Right atrium auricular region (tissue), 2 donors: ENCODE measurements around the gene USF3. TPM values are rescaled to one million over a fixed set of nuclear protein-coding genes. Genes with fewer than 3 reads are reported as not detected.
A peak's percentile ranks its signal among the peaks of the same experiment; 100 is the strongest.

Source experiments
- DNase-seq: peaks from one replicate; pipeline ENCODE4 v3.0.0-alpha.2; 2019; ENCODE audit warnings: low spot score
- H3K27ac ChIP-seq, 2 donors: fragments of 200-600 bp; sonication (generic); 1 replicate in 1 of 2; 2 replicates in 1 of 2; pipeline ENCODE4 v1.5.1; 2016 to 2019
- H3K27me3 ChIP-seq, 2 donors: fragments of 200-600 bp; sonication (generic); one replicate each; pipeline versions ENCODE4 v1.5.1 to v1.6.0; 2017 to 2019
- H3K36me3 ChIP-seq: fragments of 200-600 bp; sonication (generic); one replicate; pipeline ENCODE4 v1.5.1; 2016
- H3K4me1 ChIP-seq, 2 donors: fragments of 200-600 bp; sonication (generic); one replicate each; pipeline versions ENCODE4 v1.5.1 to v1.6.0; 2017 to 2019
- H3K4me3 ChIP-seq, 2 donors: fragments of 200-600 bp; sonication (generic); 1 replicate in 1 of 2; 2 replicates in 1 of 2; pipeline ENCODE4 v1.5.1; 2017 to 2019; ENCODE audit warnings: mild to moderate bottlenecking in 1 of 2, moderate library complexity in 1 of 2
- H3K9me3 ChIP-seq, 2 donors: fragments of 200-600 bp; sonication (generic); one replicate each; pipeline ENCODE4 v1.5.1; 2019
- total RNA-seq, 2 donors: library from RNA; depleted of rRNA; stranded (reverse); fragments of >200 nt; gene quantifications; one replicate each; pipeline ENCODE4 v1.1.0, GENCODE V29; 2016
- TF ChIP-seq, protein P1 (sequence below), 2 donors: fragments of 200-600 bp; sonication (generic); IDR thresholded peaks; one replicate each; pipeline ENCODE4 v1.5.1; 2019; ENCODE audit warnings: antibody characterized with exemption in 2 of 2

Gene USF3
- total RNA-seq, 2 donors from 2014 or later: 16.2 to 20.8 TPM

DNA sequence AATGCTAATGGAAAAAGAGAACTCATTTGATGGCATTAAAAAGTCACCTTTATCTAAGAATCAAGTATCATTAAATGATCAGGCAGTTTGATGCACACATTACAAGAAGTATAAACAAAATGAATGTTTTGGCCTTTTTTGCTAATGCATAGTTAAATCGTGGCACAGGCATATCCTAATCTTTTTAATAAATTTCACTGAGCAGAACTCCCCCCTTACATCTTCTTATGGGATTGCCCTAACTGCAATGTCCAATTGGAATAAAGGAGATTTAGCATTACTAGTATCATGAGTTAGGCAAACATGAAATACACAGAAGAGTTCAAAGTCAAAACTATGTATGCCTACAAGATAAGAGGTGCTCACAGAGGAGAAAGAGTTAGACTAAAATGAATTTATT lies 32.7 kb downstream of the USF3 start:
- TF ChIP-seq, protein P1, sequence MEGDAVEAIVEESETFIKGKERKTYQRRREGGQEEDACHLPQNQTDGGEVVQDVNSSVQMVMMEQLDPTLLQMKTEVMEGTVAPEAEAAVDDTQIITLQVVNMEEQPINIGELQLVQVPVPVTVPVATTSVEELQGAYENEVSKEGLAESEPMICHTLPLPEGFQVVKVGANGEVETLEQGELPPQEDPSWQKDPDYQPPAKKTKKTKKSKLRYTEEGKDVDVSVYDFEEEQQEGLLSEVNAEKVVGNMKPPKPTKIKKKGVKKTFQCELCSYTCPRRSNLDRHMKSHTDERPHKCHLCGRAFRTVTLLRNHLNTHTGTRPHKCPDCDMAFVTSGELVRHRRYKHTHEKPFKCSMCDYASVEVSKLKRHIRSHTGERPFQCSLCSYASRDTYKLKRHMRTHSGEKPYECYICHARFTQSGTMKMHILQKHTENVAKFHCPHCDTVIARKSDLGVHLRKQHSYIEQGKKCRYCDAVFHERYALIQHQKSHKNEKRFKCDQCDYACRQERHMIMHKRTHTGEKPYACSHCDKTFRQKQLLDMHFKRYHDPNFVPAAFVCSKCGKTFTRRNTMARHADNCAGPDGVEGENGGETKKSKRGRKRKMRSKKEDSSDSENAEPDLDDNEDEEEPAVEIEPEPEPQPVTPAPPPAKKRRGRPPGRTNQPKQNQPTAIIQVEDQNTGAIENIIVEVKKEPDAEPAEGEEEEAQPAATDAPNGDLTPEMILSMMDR (IDR thresholded peaks at IDR 0.05): no peak
- Histone ChIP-seq H3K9me3 (no peaks in the 10 kb centered on the region), H3K27me3 (no peaks in the 10 kb centered on the region), H3K4me1 (peaks cover 0 to 14% of the 10 kb centered on the region in 2 donors), H3K27ac (no peak overlapping the region), H3K4me3 (no peak overlapping the region), H3K36me3 (peaks cover 30% of the 10 kb centered on the region)
- no peak for DNase-seq

DNA sequence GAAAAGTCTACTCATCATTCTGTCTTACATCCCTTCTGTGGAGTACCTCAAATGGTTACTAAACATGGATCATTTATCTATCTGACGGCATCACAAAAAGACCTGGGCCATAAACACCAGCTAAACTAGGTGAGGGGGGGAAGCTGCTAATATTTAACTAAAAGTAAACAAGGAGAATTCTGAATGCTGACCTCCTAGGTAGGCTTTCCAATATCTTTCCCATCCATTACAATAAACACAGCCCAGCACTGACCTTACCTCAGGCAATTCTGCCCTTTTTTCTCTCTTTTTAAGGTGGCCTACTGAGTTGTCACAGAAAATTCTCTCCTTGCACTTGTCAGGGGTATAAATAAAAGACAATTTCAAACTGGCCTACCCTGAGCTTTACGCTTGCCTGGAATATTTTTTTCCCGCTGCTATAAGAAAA lies 33.1 kb downstream of the USF3 start:
- Histone ChIP-seq H3K27me3 (no peaks in the 10 kb centered on the region), H3K4me1 (peaks cover 0 to 14% of the 10 kb centered on the region in 2 donors), H3K4me3 (no peak overlapping the region), H3K9me3 (no peaks in the 10 kb centered on the region), H3K27ac (no peak overlapping the region), H3K36me3 (peaks cover 30% of the 10 kb centered on the region)
- DNase-seq: no peak
- TF ChIP-seq, protein P1 (IDR thresholded peaks at IDR 0.05): no peak

DNA sequence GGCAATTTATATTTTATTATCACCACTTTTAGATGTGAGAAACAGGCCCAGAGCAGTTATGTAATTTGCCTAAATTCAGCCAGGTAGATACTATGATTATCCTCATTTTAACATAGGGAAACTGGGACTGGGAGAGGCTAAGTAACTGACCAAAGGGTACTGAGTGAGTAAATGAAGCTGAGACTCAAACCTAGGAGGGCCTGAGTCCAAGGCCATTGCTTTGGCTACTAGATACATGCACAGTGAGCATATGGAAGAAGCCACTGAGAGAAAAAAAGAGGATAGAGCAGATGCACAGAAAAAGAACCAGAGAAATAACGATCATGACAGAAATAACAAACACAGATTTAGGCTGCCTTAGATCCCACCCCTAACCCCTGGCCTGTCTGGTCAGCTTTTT lies 33.6 kb downstream of the USF3 start:
- Histone ChIP-seq H3K27me3 (no peaks in the 10 kb centered on the region), H3K27ac (no peak overlapping the region), H3K4me3 (no peak overlapping the region), H3K36me3 (peaks cover 30% of the 10 kb centered on the region), H3K4me1 (peaks cover 0 to 14% of the 10 kb centered on the region in 2 donors), H3K9me3 (no peaks in the 10 kb centered on the region)
- DNase-seq: no peak
- TF ChIP-seq, protein P1 (IDR thresholded peaks at IDR 0.05): no peak

DNA sequence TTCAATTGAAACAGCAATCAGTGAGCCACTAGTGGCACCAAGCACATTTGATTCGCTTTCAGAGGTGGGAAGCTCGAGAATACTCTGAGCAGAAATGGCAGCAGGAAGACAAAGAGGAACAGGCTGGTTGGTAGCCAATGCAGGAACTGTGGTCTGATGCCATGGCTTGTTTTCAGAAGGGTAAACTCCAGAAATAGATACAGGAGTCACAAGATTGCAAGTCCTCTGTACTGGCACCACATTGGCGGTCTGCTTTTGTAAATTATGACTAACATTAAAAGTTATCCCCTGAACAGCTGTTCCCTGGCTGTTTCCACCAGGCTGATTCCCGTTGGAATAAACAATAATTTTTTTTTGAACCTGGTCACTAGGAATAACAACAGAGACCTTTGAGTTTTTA lies 35.5 kb downstream of the USF3 start:
- H3K36me3 ChIP-seq: peaks cover 30% of the 10 kb centered on the region
- no peaks in the 10 kb centered on the region for H3K9me3 ChIP-seq
- TF ChIP-seq, protein P1 (IDR thresholded peaks at IDR 0.05): no peak
- DNase-seq: no peak
- no peaks in the 10 kb centered on the region for H3K27me3 ChIP-seq
- peak overlapping the region; percentile 56 to 62 for H3K27ac ChIP-seq
- no peak overlapping the region for H3K4me3 ChIP-seq
- H3K4me1 ChIP-seq: peaks cover 0 to 14% of the 10 kb centered on the region in 2 donors

DNA sequence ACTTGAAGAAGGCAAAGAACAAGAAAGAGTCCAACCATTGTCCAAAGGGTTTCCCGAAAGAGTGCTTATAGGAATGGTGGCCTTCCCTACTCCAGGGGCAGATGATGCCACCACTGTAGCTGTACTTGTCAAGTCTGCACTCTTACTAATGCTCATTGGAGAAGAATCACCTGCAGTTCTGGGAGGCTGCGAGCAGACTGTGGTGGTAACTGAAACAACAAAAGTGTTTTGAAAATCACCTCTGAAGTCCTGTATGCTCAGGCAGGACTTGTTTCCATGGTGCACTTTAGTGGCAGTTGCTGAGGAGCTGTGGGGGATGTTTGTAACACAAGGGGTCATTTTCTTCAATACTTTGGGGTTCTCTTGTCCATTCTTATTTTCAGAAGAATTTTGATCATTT lies 36.0 kb downstream of the USF3 start:
- DNase-seq: no peak
- peaks cover 30% of the 10 kb centered on the region for H3K36me3 ChIP-seq

More for the DNA sequence above, 36.0 kb downstream of the USF3 start:
- Histone ChIP-seq H3K27me3 (no peaks in the 10 kb centered on the region), H3K4me1 (peaks cover 0 to 14% of the 10 kb centered on the region in 2 donors), H3K4me3 (no peak overlapping the region), H3K9me3 (no peaks in the 10 kb centered on the region), H3K27ac (peak overlapping the region; percentile 56 to 62)
- TF ChIP-seq, protein P1 (IDR thresholded peaks at IDR 0.05): no peak
